B cell (primary cell): ENCODE results near the gene COL13A1. TPM values are rescaled to one million over a fixed set of nuclear protein-coding genes. Genes with fewer than 3 reads are reported as not detected.

ENCODE experiments used
- ATAC-seq: fragments of 200-7000 bp; cut with Tn5 transposase; one replicate; pipeline ENCODE4 v1.10.0; 2021; ENCODE audit warnings: low read depth, mild to moderate bottlenecking, moderate number of reproducible peaks, moderate library complexity
- CTCF ChIA-PET: fragments of 350-600 bp; sonication (Branson Sonifier 250); formaldehyde crosslinking; loops from one replicate; lab custom pipeline; 2021; ENCODE audit warnings: antibody characterized with exemption, inconsistent platforms; lab: Charles Lee
- POLR2A ChIA-PET: fragments of 350-600 bp; sonication (Branson Sonifier 250); formaldehyde crosslinking; loops from one replicate; lab custom pipeline; 2021; ENCODE audit warnings: antibody characterized with exemption; lab: Charles Lee
- DNase-seq: peaks from one replicate; pipeline ENCODE4 v3.0.0; 2013
- H2AFZ ChIP-seq: 2 replicates; pipeline ENCODE4 v1.6.1; 2012; ENCODE audit warnings: mild to moderate bottlenecking, low read depth, low read length; ENCODE audit not compliant: insufficient read depth, poor library complexity, severe bottlenecking
- H3K27ac ChIP-seq, 2 donors: 1 replicate in 1 of 2; 2 replicates in 1 of 2; pipeline ENCODE4 v1.5.1; 2012 to 2013; ENCODE audit warnings: low read length in 2 of 2, mild to moderate bottlenecking in 2 of 2, moderate library complexity in 1 of 2
- H3K27me3 ChIP-seq, 4 experiments: fragments of 200-600 bp in 1 of 4; sonication (generic) in 1 of 4; replicated peaks in 1 of 4; 1 replicate in 2 of 4; 2 replicates in 2 of 4; pipeline versions ENCODE4 v1.6.1 to v1.7.0; 2013 to 2016; ENCODE audit warnings: low read length in 3 of 4, mild to moderate bottlenecking in 2 of 4, mixed read lengths in 1 of 4, moderate library complexity in 1 of 4; ENCODE audit not compliant: insufficient read depth in 4 of 4, control insufficient read depth in 3 of 4; ENCODE audit errors: control extremely low read depth in 1 of 4
- H3K36me3 ChIP-seq, 2 experiments: replicated peaks in 1 of 2; 1 replicate in 1 of 2; 2 replicates in 1 of 2; pipeline versions ENCODE4 v1.6.1 to v1.7.1; 2013; ENCODE audit warnings: low read length in 1 of 2; ENCODE audit not compliant: insufficient read depth in 2 of 2, control insufficient read depth in 1 of 2; ENCODE audit errors: control extremely low read depth in 1 of 2, extremely low read depth in 1 of 2
- H3K4me1 ChIP-seq, 2 donors: fragments of 200-600 bp in 1 of 2; sonication (generic) in 1 of 2; 1 replicate in 1 of 2; 2 replicates in 1 of 2; pipeline versions ENCODE4 v1.5.1 to v1.6.1; 2013 to 2017; ENCODE audit warnings: low read length in 2 of 2; ENCODE audit not compliant: control insufficient read depth in 2 of 2, insufficient read depth in 2 of 2
- H3K4me2 ChIP-seq: replicated peaks from 2 replicates; pipeline ENCODE3; 2012; ENCODE audit warnings: mild to moderate bottlenecking, low read depth, low read length; ENCODE audit not compliant: poor library complexity, severe bottlenecking
- H3K4me3 ChIP-seq, 5 experiments: fragments of 200-600 bp in 1 of 5; sonication (generic) in 1 of 5; 1 replicate in 3 of 5; 2 replicates in 2 of 5; pipeline versions ENCODE4 v1.5.1 to v1.7.0; 2011 to 2016; ENCODE audit warnings: low read length in 4 of 5, mild to moderate bottlenecking in 4 of 5, low read depth in 2 of 5, control low read depth in 1 of 5, moderate library complexity in 1 of 5; ENCODE audit not compliant: insufficient read depth in 1 of 5; ENCODE audit errors: control extremely low read depth in 1 of 5, extremely low read depth in 1 of 5
- H3K79me2 ChIP-seq: fragments of 200-600 bp; sonication (generic); one replicate; pipeline ENCODE4 v1.6.0; 2016; ENCODE audit warnings: low read length; ENCODE audit not compliant: control insufficient read depth, insufficient read depth
- H3K9ac ChIP-seq: fragments of 200-600 bp; sonication (generic); 2 replicates; pipeline ENCODE4 v1.6.1; 2017; ENCODE audit warnings: mild to moderate bottlenecking, low read length, moderate library complexity
- H3K9me3 ChIP-seq, 3 donors: one replicate each; pipeline versions ENCODE4 v1.6.1 to v1.7.1; 2013; ENCODE audit warnings: low read length in 2 of 3; ENCODE audit not compliant: control insufficient read depth in 2 of 3, insufficient read depth in 1 of 3; ENCODE audit errors: control extremely low read depth in 1 of 3
- H4K20me1 ChIP-seq: 2 replicates; pipeline ENCODE4 v1.6.0; 2012; ENCODE audit warnings: mild to moderate bottlenecking, low read length; ENCODE audit not compliant: insufficient read depth, control insufficient read depth, poor library complexity, severe bottlenecking
- H3K27ac Mint-ChIP-seq: one replicate; pipeline ENCODE4 v1.8.0; 2021; ENCODE audit warnings: mixed read lengths
- H3K27me3 Mint-ChIP-seq: one replicate; pipeline ENCODE4 v1.8.0; 2021; ENCODE audit warnings: mixed read lengths
- H3K4me1 Mint-ChIP-seq: one replicate; pipeline ENCODE4 v1.8.0; 2021; ENCODE audit warnings: mixed read lengths
- H3K4me3 Mint-ChIP-seq: one replicate; pipeline ENCODE4 v1.8.0; 2021; ENCODE audit warnings: mixed read lengths
- H3K9me3 Mint-ChIP-seq: one replicate; pipeline ENCODE4 v1.8.0; 2022; ENCODE audit warnings: mixed read lengths; ENCODE audit not compliant: insufficient read depth
- EZH2 ChIP-seq: IDR thresholded peaks from 2 replicates; pipeline ENCODE4 v1.6.1; 2012; ENCODE audit warnings: borderline replicate concordance, low read depth, mild to moderate bottlenecking, moderate library complexity, low read length; ENCODE audit not compliant: insufficient read depth, poor library complexity, severe bottlenecking
- WGBS: methylation state at CpG from one replicate; pipeline ENCODE4 v1.1.5; 2013; ENCODE audit warnings: missing lambda C conversion rate; ENCODE audit not compliant: insufficient coverage; 5-methylcytosine and 5-hydroxymethylcytosine counted together
- intact Hi-C: fragments of 100-400 bp; cut with micrococcal nuclease; formaldehyde crosslinking; loops from one replicate; pipeline ENCODE4 v1.10.0; 2022
- polyA plus RNA-seq: library from polyadenylated mRNA; depleted of rRNA; stranded (reverse); fragments of >200 nt; gene quantifications from 2 replicates; pipeline ENCODE4 v1.2.3, GENCODE V29; 2012
- total RNA-seq, 2 donors: library from RNA; stranded (reverse); fragments of 120-200 nt in 1 of 2; gene quantifications; 1 replicate in 1 of 2; 2 replicates in 1 of 2; pipeline versions ENCODE4 v1.2.3 to v1.2.4, GENCODE V29; 2013 to 2022
- TF ChIP-seq, protein P1 (sequence below): fragments of 200-600 bp; IDR thresholded peaks from one replicate; pipeline ENCODE4 v1.8.0; 2022; ENCODE audit warnings: antibody characterized with exemption, mild to moderate bottlenecking

Gene COL13A1
- total and polyA plus RNA-seq, 2 donors (not counting 1 experiment from before 2014, with no cell fraction given), result not detected

DNA sequence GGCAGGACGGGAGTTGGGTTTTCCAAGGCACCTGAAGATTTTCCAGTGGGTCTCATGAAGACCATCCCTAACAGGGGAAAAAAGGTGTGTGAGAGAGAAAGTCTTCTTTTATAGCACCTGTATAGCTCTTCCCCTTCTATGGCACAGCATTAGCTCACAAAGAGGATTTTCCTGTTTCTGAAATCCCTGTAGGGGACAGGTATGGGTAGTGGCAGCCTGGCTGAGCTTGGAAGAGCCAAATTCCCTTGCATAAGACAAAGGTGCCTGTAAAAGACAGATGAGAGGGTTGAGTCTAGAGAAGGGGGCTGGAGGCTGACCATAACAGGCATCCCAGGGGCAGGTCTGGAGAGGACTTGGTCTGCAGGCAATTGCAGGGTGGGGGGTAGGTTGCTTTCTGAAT lies 63.7 kb downstream of the COL13A1 start:
- H3K27me3 Mint-ChIP-seq, result peaks cover 4% of the 10 kb centered on the region
- intact Hi-C loops, result no loop called here
- no peaks in the 10 kb centered on the region for H3K9me3 Mint-ChIP-seq
- DNase-seq (no peak), ATAC-seq (no peak)
- Histone ChIP-seq H3K4me1 (no peaks in the 10 kb centered on the region), H3K27ac (no peak overlapping the region), H3K36me3 (no peaks in the 10 kb centered on the region), H2AFZ (no peak overlapping the region), H3K27me3 (no peaks in the 10 kb centered on the region), H3K9ac (no peak overlapping the region), H3K79me2 (no peaks in the 10 kb centered on the region), H4K20me1 (no peaks in the 10 kb centered on the region), H3K9me3 (no peaks in the 10 kb centered on the region), H3K4me3 (no peak overlapping the region), H3K4me2 (no peak overlapping the region)
- H3K4me1 Mint-ChIP-seq, result no peaks in the 10 kb centered on the region
- WGBS, result no CpG with 5 or more reads among the region's 1 CpG
- no peak overlapping the region for H3K27ac Mint-ChIP-seq
- ChIA-PET POLR2A (no interaction called here), CTCF (no interaction called here)
- TF ChIP-seq, protein P1, sequence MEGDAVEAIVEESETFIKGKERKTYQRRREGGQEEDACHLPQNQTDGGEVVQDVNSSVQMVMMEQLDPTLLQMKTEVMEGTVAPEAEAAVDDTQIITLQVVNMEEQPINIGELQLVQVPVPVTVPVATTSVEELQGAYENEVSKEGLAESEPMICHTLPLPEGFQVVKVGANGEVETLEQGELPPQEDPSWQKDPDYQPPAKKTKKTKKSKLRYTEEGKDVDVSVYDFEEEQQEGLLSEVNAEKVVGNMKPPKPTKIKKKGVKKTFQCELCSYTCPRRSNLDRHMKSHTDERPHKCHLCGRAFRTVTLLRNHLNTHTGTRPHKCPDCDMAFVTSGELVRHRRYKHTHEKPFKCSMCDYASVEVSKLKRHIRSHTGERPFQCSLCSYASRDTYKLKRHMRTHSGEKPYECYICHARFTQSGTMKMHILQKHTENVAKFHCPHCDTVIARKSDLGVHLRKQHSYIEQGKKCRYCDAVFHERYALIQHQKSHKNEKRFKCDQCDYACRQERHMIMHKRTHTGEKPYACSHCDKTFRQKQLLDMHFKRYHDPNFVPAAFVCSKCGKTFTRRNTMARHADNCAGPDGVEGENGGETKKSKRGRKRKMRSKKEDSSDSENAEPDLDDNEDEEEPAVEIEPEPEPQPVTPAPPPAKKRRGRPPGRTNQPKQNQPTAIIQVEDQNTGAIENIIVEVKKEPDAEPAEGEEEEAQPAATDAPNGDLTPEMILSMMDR, result no peak
- no peak for TF ChIP-seq EZH2
- no peak overlapping the region for H3K4me3 Mint-ChIP-seq

DNA sequence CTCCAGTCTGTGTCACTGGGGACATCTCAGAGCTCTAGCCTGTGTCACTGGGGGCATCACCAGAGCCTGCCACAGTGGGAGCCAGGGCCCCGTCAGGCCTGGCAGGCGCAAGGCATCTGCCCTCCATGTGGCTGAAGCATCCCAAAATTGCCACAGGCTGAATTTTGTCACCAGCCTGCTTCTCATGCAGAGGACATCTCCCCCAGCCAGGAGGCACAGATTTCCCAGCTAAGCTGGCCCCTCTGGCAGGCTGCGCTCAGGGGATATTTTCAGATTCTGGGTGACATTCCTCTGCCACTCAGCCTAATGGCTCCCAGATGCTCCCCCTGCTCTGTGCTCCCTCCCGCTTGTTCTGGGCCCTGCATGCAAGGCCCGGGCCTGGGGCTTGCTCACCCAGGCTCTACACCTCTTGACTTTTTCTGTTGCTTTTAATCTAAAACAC lies 64.6 kb downstream of the COL13A1 start:
- ATAC-seq (no peak), DNase-seq (no peak)
- Mint-ChIP-seq H3K27me3 (peaks cover 9% of the 10 kb centered on the region), H3K4me3 (no peak overlapping the region), H3K4me1 (no peaks in the 10 kb centered on the region), H3K27ac (no peak overlapping the region), H3K9me3 (no peaks in the 10 kb centered on the region)
- TF ChIP-seq EZH2, result no peak
- TF ChIP-seq, protein P1, result no peak
- Histone ChIP-seq H3K79me2 (no peaks in the 10 kb centered on the region), H3K4me2 (no peak overlapping the region), H3K9ac (no peak overlapping the region), H2AFZ (no peak overlapping the region), H3K4me1 (no peaks in the 10 kb centered on the region), H3K9me3 (no peaks in the 10 kb centered on the region), H3K36me3 (no peaks in the 10 kb centered on the region), H3K27ac (no peak overlapping the region), H3K27me3 (peaks cover 0 to 5% (median 0%) of the 10 kb centered on the region in 4 experiments), H3K4me3 (no peak overlapping the region), H4K20me1 (no peaks in the 10 kb centered on the region)
- ChIA-PET POLR2A (no interaction called here), CTCF (no interaction called here)
- intact Hi-C loops, result no loop called here
- WGBS, result 99% methylated on average over 5 of the region's 5 CpGs
